GM23338 (cell line): ENCODE data around the gene RNF150. TPM values are rescaled to one million over a fixed set of nuclear protein-coding genes. Genes with fewer than 3 reads are reported as not detected.
A peak's percentile ranks its signal among the peaks of the same experiment; 100 is the strongest.

Experiments
- ATAC-seq: fragments of 200-7000 bp; cut with Tn5 transposase; 3 replicates; pipeline ENCODE4 v1.9.1; 2020
- DNase-seq: peaks from one replicate; pipeline ENCODE4 v3.0.0-alpha.2; 2015; ENCODE audit warnings: low spot score
- H2AFZ ChIP-seq: fragments of 200-600 bp; sonication (generic); 2 replicates; pipeline ENCODE4 v1.8.0; 2016; ENCODE audit warnings: antibody characterized with exemption, mild to moderate bottlenecking, moderate library complexity
- H3F3A ChIP-seq: fragments of 200-600 bp; sonication (generic); replicated peaks from 2 replicates; pipeline ENCODE4 v1.8.0; 2017; ENCODE audit warnings: antibody characterized with exemption, mixed run types, low read depth
- H3K27ac ChIP-seq: fragments of 200-600 bp; sonication (generic); 2 replicates; pipeline ENCODE4 v1.6.1; 2016; ENCODE audit warnings: low read depth
- H3K27me3 ChIP-seq: fragments of 200-600 bp; sonication (generic); 2 replicates; pipeline ENCODE4 v1.8.0; 2016; ENCODE audit warnings: mild to moderate bottlenecking, mixed run types, moderate library complexity; ENCODE audit not compliant: insufficient read depth
- H3K36me3 ChIP-seq: fragments of 200-600 bp; sonication (generic); 2 replicates; pipeline ENCODE4 v1.8.0; 2016; ENCODE audit warnings: mild to moderate bottlenecking; ENCODE audit not compliant: insufficient read depth
- H3K4me1 ChIP-seq: fragments of 200-600 bp; sonication (generic); 2 replicates; pipeline ENCODE4 v1.8.0; 2016; ENCODE audit warnings: mild to moderate bottlenecking, moderate library complexity; ENCODE audit not compliant: insufficient read depth
- H3K4me2 ChIP-seq: fragments of 200-600 bp; sonication (generic); 2 replicates; pipeline ENCODE4 v1.7.1; 2017; ENCODE audit warnings: mixed run types
- H3K4me3 ChIP-seq: fragments of 200-600 bp; sonication (generic); 2 replicates; pipeline ENCODE4 v1.6.1; 2016; ENCODE audit warnings: mixed run types
- H3K79me2 ChIP-seq: fragments of 200-600 bp; sonication (generic); replicated peaks from 2 replicates; pipeline ENCODE4 v1.8.0; 2017; ENCODE audit warnings: mild to moderate bottlenecking; ENCODE audit not compliant: insufficient read depth
- H3K9me2 ChIP-seq: fragments of 200-600 bp; sonication (generic); 2 replicates; pipeline ENCODE4 v1.8.0; 2017; ENCODE audit not compliant: insufficient read depth
- H4K20me1 ChIP-seq: fragments of 200-600 bp; sonication (generic); replicated peaks from 2 replicates; pipeline ENCODE4 v1.8.0; 2017; ENCODE audit warnings: mild to moderate bottlenecking; ENCODE audit not compliant: insufficient read depth
- H3K27ac Mint-ChIP-seq: 2 replicates; pipeline ENCODE4 v1.8.0; 2020; ENCODE audit warnings: inconsistent platforms, mild to moderate bottlenecking, moderate library complexity, mixed read lengths
- H3K27me3 Mint-ChIP-seq: 3 replicates; pipeline ENCODE4 v1.8.0; 2022; ENCODE audit warnings: low read depth, mild to moderate bottlenecking, moderate library complexity, mixed read lengths, inconsistent platforms; ENCODE audit not compliant: insufficient read depth, poor library complexity
- H3K36me3 Mint-ChIP-seq: 3 replicates; pipeline ENCODE4 v1.8.0; 2021; ENCODE audit warnings: low read depth, mild to moderate bottlenecking, inconsistent platforms, moderate library complexity, mixed read lengths
- H3K4me1 Mint-ChIP-seq: 3 replicates; pipeline ENCODE4 v1.8.0; 2020; ENCODE audit warnings: mild to moderate bottlenecking, inconsistent platforms, mixed read lengths
- H3K4me3 Mint-ChIP-seq: 3 replicates; pipeline ENCODE4 v1.8.0; 2021; ENCODE audit warnings: moderate library complexity, mild to moderate bottlenecking, inconsistent platforms, mixed read lengths
- H3K9me3 Mint-ChIP-seq: 3 replicates; pipeline ENCODE4 v1.8.0; 2020; ENCODE audit warnings: moderate library complexity, mild to moderate bottlenecking, inconsistent platforms, mixed read lengths
- EZH2 ChIP-seq: fragments of 200-600 bp; sonication (generic); IDR thresholded peaks from one replicate; pipeline ENCODE4 v1.8.0; 2017; ENCODE audit warnings: antibody characterized with exemption, mild to moderate bottlenecking, low read depth; ENCODE audit not compliant: unreplicated experiment
- JUNB ChIP-seq: IDR thresholded peaks from one replicate; pipeline ENCODE4 v1.6.1; 2016; ENCODE audit warnings: antibody characterized with exemption; ENCODE audit not compliant: unreplicated experiment
- ZNF331 ChIP-seq: fragments of 250-450 bp; sonication (Bioruptor Pico); IDR thresholded peaks from 2 replicates; pipeline ENCODE4 v1.5.0; 2020; ENCODE audit warnings: low read depth, mild to moderate bottlenecking, moderate library complexity
- polyA plus RNA-seq: library from polyadenylated mRNA; unstranded; fragments of >200 nt; fragmentation: Nextera tagmentation; extraction: Ambion mirVana; gene quantifications from 2 replicates; pipeline ENCODE4 v1.2.1, GENCODE V29; 2016
- total RNA-seq: library from RNA; depleted of rRNA; stranded (reverse); fragments of >200 nt; shearing (Covaris generic); gene quantifications from 2 replicates; pipeline ENCODE4 v1.2.3, GENCODE V29; 2014
- TF ChIP-seq, protein P1 (sequence below), 2 experiments: fragments of 200-600 bp in 1 of 2; sonication (generic) in 1 of 2; conservative IDR thresholded peaks; 2 replicates each; pipeline versions ENCODE4 v1.5.1 to v1.6.1; 2016 to 2017; ENCODE audit warnings: antibody characterized with exemption in 2 of 2, low read depth in 2 of 2, mild to moderate bottlenecking in 2 of 2, moderate library complexity in 1 of 2

Gene RNF150
- total and polyA plus RNA-seq, 2 experiments from 2014 or later, result 1.3 to 6.1 TPM

DNA sequence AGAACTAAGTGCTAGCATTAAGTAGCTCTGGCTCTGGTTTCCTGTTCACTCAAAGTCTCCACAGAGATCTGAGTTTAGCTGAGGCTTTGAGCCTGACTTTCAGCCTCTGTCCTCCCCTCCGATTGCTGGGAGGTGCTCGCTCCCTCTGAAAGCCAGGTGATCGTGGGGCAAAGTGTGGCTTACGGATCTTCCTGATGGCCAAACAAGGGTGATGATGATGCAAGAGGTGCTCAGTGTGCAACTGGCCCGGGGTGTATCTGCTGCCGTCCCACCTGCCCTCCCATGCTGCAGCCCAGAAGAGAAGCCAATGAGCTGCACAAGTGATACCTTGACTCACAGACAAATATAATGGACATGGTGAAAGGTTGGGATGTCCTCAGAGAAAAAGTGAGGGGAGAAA, 207.9 kb downstream of the RNF150 start:
- H3K4me1 Mint-ChIP-seq, result peaks cover 10% of the 10 kb centered on the region; the same call in 2 of the 3 replicates
- H3K27me3 Mint-ChIP-seq, result peaks cover 8% of the 10 kb centered on the region
- H3K27ac Mint-ChIP-seq, result no peak overlapping the region
- Histone ChIP-seq H3K79me2 (no peaks in the 10 kb centered on the region), H3K27ac (no peak overlapping the region), H3K27me3 (no peaks in the 10 kb centered on the region), H3K9me2 (no peaks in the 10 kb centered on the region), H3F3A (no peaks in the 10 kb centered on the region), H3K4me1 (peaks cover 8% of the 10 kb centered on the region), H3K4me2 (peak overlapping the region; percentile 60; the same call in 1 of the 2 replicates), H3K4me3 (no peak overlapping the region), H4K20me1 (no peaks in the 10 kb centered on the region), H3K36me3 (no peaks in the 10 kb centered on the region), H2AFZ (no peak overlapping the region)
- ATAC-seq (no peak), DNase-seq (no peak)
- H3K4me3 Mint-ChIP-seq, result no peak overlapping the region
- peaks cover 2% of the 10 kb centered on the region; the same call in 1 of the 3 replicates for H3K9me3 Mint-ChIP-seq
- TF ChIP-seq, protein P1, sequence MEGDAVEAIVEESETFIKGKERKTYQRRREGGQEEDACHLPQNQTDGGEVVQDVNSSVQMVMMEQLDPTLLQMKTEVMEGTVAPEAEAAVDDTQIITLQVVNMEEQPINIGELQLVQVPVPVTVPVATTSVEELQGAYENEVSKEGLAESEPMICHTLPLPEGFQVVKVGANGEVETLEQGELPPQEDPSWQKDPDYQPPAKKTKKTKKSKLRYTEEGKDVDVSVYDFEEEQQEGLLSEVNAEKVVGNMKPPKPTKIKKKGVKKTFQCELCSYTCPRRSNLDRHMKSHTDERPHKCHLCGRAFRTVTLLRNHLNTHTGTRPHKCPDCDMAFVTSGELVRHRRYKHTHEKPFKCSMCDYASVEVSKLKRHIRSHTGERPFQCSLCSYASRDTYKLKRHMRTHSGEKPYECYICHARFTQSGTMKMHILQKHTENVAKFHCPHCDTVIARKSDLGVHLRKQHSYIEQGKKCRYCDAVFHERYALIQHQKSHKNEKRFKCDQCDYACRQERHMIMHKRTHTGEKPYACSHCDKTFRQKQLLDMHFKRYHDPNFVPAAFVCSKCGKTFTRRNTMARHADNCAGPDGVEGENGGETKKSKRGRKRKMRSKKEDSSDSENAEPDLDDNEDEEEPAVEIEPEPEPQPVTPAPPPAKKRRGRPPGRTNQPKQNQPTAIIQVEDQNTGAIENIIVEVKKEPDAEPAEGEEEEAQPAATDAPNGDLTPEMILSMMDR (conservative IDR thresholded peaks at IDR 0.05; ENCODE audit: low read depth in 2 of 2), result no peak
- no peak for TF ChIP-seq ZNF331 (CRISPR knock-in tag)
- no peak for TF ChIP-seq JUNB
- TF ChIP-seq EZH2, result no peak
- peaks cover 3% of the 10 kb centered on the region; the same call in 1 of the 3 replicates for H3K36me3 Mint-ChIP-seq

DNA sequence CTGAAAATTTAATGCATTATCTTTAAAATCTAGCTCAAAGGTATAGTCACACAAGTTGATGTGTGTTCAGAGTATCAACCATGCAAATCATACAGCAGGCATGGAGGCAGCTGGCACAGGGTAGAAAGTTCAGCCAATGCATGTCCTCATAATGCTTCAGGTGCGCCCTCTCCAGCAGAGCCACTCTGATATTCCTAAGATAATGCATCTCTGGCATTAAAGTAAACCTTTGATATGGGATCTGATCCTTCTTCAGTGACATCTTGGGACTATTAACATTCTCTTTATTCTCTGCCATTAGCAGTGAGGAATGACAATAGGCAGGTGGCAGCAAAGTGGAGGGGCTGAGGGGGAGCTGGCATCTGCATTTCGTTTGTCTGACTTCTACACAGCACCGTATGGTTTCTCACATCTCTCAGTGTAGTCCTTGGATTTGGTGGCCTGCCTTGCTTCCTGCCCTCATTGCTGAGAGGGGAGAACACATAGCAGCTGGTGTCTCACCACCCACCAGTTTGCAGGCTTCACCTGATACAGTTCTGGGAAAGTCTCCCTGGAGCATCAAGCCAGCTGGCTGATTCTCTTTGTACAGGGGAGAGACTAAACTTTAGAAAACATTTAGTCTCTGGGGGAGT, 208.4 kb downstream of the RNF150 start:
- H3K9me2 ChIP-seq, result no peaks in the 10 kb centered on the region
- no peak overlapping the region for H3K27ac ChIP-seq
- H3K27me3 Mint-ChIP-seq, result peaks cover 8% of the 10 kb centered on the region
- no peaks in the 10 kb centered on the region for H3F3A ChIP-seq
- ATAC-seq, result peak; percentile 67
- peak; percentile 23 for DNase-seq
- no peaks in the 10 kb centered on the region for H3K36me3 ChIP-seq
- no peaks in the 10 kb centered on the region for H4K20me1 ChIP-seq
- no peak overlapping the region for H2AFZ ChIP-seq
- no peaks in the 10 kb centered on the region for H3K27me3 ChIP-seq
- H3K4me3 ChIP-seq, result no peak overlapping the region
- H3K9me3 Mint-ChIP-seq, result peaks cover 5% of the 10 kb centered on the region; the same call in 2 of the 3 replicates
- no peaks in the 10 kb centered on the region for H3K79me2 ChIP-seq
- TF ChIP-seq, protein P1 (conservative IDR thresholded peaks at IDR 0.05; ENCODE audit: low read depth in 2 of 2), result 0 out of 4 replicates have a peak, but pooled peaks of 1 of the 2 experiments have one; percentile 4
- TF ChIP-seq JUNB, result no peak
- H3K4me2 ChIP-seq, result peak overlapping the region; percentile 60; the same call in 1 of the 2 replicates
- no peak overlapping the region for H3K4me3 Mint-ChIP-seq
- H3K4me1 Mint-ChIP-seq, result peaks cover 10% of the 10 kb centered on the region; the same call in 2 of the 3 replicates
- H3K27ac Mint-ChIP-seq, result no peak overlapping the region
- H3K36me3 Mint-ChIP-seq, result peaks cover 3% of the 10 kb centered on the region; the same call in 1 of the 3 replicates
- H3K4me1 ChIP-seq, result peaks cover 8% of the 10 kb centered on the region
